A549 treated with AZD2906 at 1 μM for 4 hours (cell line): ENCODE results near the gene FANCL. TPM values are rescaled to one million over a fixed set of nuclear protein-coding genes. Genes with fewer than 3 reads are reported as not detected.

Source experiments
- total RNA-seq: library from RNA; stranded (reverse); fragments of 200-300 nt; extraction: Qiagen RNA extraction; gene quantifications from 5 replicates; pipeline ENCODE4 v1.2.3, GENCODE V29; 2022

The FANCL gene
- total RNA-seq = 21.9 to 26.4 TPM (median 24.5 TPM) in 5 replicates

DNA sequence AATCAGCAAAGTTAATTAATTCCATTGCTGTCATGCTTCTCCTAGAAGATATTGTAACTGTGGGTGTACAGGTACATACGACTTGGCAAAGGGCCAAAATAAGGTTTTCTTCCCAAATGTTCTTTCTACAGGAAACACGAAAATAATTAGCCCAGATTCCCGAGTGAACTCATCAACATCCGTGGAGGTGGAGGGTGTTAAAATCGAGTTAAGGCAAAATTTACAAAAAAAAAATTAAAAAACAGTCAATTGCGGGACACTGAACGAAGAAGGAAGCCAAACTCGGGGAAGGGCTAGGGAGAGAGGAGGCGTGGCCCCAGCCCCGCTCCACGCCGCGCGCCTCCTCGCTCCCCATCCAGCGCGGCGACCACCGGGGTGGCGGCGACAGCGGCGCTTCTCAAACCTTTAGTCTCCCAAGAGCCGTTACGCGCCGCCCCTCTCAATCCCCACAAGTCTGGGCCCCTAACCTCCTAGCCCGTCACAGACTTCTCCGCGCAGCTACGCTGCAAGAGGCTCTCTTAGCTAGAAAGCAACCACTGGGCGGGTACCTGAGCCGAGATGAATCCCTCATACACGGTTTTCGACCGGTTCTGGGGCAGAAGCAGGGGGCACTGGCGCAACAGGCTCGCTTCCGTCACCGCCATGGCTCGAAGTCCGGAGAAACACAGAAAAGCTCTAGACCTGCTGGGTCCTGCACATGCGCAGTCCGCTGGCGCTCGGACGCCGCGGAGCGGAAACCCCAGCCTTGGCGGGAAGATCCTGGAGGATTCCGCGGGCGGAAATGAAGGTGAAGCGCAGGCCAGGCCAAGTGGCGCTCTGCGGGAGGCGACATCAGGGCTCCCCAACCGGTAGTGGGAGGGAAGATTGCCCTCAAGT is at the start of gene FANCL:
FANCL (minus strand) TSS at position 656 of the 876 bp plus-strand sequence; CDS start at position 644, 12 bp downstream.

Other genes with a start within 250 kb of the FANCL start
- 23.8 to 34.6 TPM (median 27.7 TPM) in 5 replicates for gene VRK2, start 194.5 kb downstream of the FANCL start, total RNA-seq